Measurements from ENCODE around the gene MTF2. TPM values are rescaled to one million over a fixed set of nuclear protein-coding genes. Genes with fewer than 3 reads are reported as not detected.

Gene MTF2
- polyA plus RNA-seq, 1 experiment = 11.6 TPM

DNA sequence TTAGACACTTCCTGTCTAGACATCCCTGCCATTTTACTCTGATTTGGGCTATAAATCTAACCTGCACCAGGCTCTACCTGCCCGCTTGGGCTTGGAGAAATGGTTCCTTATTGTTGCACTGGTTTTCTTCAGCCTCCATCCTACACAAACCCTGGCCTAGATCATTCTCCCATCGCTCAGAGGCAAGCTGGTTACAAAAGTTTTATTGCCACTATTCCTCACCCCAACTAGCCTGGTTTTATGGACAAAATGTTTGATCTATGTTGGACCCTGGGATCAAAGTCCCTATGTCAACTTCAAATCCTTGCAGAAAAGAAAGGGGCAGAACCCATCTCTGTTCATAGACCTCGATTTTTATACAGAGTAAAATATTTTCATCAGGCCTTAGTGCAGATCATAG is 31.5 kb upstream of the MTF2 start:
- TF ChIP-seq, protein P1, sequence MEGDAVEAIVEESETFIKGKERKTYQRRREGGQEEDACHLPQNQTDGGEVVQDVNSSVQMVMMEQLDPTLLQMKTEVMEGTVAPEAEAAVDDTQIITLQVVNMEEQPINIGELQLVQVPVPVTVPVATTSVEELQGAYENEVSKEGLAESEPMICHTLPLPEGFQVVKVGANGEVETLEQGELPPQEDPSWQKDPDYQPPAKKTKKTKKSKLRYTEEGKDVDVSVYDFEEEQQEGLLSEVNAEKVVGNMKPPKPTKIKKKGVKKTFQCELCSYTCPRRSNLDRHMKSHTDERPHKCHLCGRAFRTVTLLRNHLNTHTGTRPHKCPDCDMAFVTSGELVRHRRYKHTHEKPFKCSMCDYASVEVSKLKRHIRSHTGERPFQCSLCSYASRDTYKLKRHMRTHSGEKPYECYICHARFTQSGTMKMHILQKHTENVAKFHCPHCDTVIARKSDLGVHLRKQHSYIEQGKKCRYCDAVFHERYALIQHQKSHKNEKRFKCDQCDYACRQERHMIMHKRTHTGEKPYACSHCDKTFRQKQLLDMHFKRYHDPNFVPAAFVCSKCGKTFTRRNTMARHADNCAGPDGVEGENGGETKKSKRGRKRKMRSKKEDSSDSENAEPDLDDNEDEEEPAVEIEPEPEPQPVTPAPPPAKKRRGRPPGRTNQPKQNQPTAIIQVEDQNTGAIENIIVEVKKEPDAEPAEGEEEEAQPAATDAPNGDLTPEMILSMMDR (IDR thresholded peaks at IDR 0.05; ENCODE audit: insufficient read depth, low read depth, low read length) = no peak
- H3K4me3 ChIP-seq (ENCODE audit: low read depth, low read length) = no peak overlapping the region
- no peaks in the 10 kb centered on the region for H3K36me3 ChIP-seq (ENCODE audit: control insufficient read depth, insufficient read depth, low read length)
- ChIA-PET CTCF (no interaction called here), POLR2A (no interaction called here)
- peaks cover 5% of the 10 kb centered on the region; the same call in 1 of the 2 replicates for H3K27me3 ChIP-seq (ENCODE audit: control insufficient read depth, insufficient read depth, low read length)
- DNase-seq (ENCODE audit: low read depth) = no peak

DNA sequence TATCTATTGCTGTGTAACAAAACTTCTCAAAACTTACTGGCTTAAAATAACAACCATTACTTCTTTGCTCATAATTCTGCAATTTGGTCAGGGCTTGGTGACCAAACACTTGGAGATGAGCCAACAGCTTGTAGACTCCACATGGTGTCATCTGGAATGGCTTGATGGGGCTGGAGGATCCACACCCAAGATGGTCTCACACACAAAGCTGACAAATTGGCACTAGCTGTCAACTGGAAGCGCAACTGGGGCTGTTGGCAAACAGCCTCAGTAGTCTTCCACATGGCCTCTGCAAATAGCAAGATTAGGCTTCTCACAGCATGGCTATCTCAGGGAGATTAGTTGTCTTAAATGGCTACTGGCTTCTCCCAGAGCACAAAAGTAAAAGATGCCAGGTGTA is 27.1 kb upstream of the MTF2 start:
- DNase-seq (ENCODE audit: low read depth) = no peak
- Histone ChIP-seq H3K27me3 (ENCODE audit: control insufficient read depth, insufficient read depth, low read length) (peaks cover 5% of the 10 kb centered on the region; the same call in 1 of the 2 replicates), H3K4me3 (ENCODE audit: low read depth, low read length) (no peak overlapping the region), H3K36me3 (ENCODE audit: control insufficient read depth, insufficient read depth, low read length) (no peaks in the 10 kb centered on the region)
- ChIA-PET POLR2A (no interaction called here), CTCF (no interaction called here)
- TF ChIP-seq, protein P1 (IDR thresholded peaks at IDR 0.05; ENCODE audit: insufficient read depth, low read depth, low read length) = no peak

DNA sequence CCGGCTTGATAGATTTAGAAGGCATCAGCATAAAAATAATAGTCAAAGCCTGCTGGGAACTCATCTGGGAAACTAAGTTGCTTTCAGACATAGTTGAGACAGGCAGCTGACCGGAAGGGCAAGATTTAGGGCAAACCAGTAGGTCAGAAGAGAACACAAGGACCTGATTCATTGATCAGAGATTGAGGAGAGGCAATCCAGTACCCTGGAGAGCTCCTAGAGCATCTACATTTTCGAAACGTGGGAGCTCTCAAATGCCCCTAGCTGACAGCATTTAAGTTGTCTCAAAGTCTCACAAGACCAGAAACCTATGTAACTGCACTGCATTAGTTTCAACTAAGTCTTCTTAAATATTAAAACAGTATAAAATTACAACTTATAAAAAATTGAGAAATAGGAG is 22.9 kb upstream of the MTF2 start:
- ChIA-PET CTCF (interaction anchor here (1.8 kb wide), 1 partner anchor 35 kb away, joined by 4 read pairs; no protein-coding TSS in a partner anchor), POLR2A (no interaction called here)
- TF ChIP-seq, protein P1 (IDR thresholded peaks at IDR 0.05; ENCODE audit: insufficient read depth, low read depth, low read length) = no peak
- DNase-seq (ENCODE audit: low read depth) = no peak
- H3K27me3 ChIP-seq (ENCODE audit: control insufficient read depth, insufficient read depth, low read length) = no peaks in the 10 kb centered on the region; the same call in 1 of the 2 replicates
- no peak overlapping the region for H3K4me3 ChIP-seq (ENCODE audit: low read depth, low read length)
- H3K36me3 ChIP-seq (ENCODE audit: control insufficient read depth, insufficient read depth, low read length) = no peaks in the 10 kb centered on the region

DNA sequence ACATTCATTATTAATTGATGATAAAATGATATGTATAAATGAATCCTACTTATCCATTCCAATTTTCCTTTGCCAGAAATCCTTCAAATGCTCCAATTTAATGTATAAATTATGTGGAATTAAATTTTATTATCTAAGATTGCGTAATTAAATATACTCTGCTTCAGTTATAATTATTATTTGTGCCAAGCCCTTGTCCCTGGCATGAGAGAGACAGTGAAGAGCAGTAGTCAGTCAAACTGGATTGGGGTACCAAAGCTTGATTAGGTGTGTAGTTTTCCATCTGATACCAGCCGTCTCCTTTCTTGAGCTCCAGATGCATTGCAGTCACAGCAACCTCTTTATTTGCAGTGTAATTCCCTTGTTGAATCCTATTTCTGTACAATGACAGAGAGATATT is 22.4 kb upstream of the MTF2 start:
- no peak for DNase-seq (ENCODE audit: low read depth)
- Histone ChIP-seq H3K4me3 (ENCODE audit: low read depth, low read length) (no peak overlapping the region), H3K27me3 (ENCODE audit: control insufficient read depth, insufficient read depth, low read length) (no peaks in the 10 kb centered on the region; the same call in 1 of the 2 replicates), H3K36me3 (ENCODE audit: control insufficient read depth, insufficient read depth, low read length) (no peaks in the 10 kb centered on the region)
- TF ChIP-seq, protein P1 (IDR thresholded peaks at IDR 0.05; ENCODE audit: insufficient read depth, low read depth, low read length) = no peak
- ChIA-PET CTCF (interaction anchor here (1.8 kb wide), 1 partner anchor 36 kb away, joined by 4 read pairs; no protein-coding TSS in a partner anchor), POLR2A (no interaction called here)

DNA sequence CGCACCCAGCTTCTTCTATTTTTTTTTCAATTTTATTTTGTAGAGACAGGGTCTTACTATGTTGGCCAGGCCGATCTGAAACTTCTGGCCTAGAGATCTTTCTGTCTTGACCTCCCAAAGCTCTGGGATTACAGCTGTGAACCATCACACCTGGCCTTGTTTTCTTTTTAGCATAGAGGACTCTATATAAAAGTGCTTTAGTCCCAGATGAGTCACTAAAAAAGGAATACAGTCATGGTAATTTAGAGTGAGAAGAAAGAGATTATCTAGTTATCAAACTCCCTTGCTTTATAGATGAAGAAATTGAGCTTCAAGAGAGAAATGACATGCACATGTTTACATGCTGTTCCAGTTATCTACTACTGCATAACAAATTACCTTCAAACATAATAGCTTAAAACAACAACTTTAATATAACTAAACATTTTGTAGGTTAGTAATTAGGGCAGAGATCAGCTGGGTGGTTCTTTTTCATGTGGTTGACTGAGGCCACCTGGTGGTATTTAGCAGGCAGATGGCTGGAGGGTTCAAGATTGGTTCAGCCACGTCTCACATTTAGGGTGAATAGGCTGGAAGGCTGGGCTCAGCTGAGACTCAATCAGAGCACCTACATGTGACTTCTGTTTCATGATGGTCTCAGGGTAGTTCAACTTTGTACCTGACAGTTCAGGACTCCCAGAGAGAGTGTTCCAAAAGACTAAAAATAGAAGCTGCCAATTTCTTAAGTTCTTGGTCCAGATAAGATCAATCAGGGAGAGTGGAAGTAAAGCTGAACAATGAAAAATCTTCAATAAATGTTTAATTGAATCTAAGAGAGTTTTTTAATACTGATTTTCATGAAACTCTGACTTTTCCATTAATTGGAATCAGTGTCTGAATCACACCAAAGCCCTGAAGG is 16.9 kb upstream of the MTF2 start:
- ChIA-PET POLR2A (no interaction called here), CTCF (interaction anchor here (0.5 to 2.6 kb wide), 10 partner anchors 16 to 212 kb away, joined by 3 to 14 read pairs (median 4); partner anchors contain the start of genes DIPK1A and MTF2)
- TF ChIP-seq, protein P1 (IDR thresholded peaks at IDR 0.05; ENCODE audit: insufficient read depth, low read depth, low read length) = peak; percentile 35; the same call in 1 of the 2 replicates
- peaks cover 6% of the 10 kb centered on the region for H3K27me3 ChIP-seq (ENCODE audit: control insufficient read depth, insufficient read depth, low read length)
- no peak for DNase-seq (ENCODE audit: low read depth)
- H3K36me3 ChIP-seq (ENCODE audit: control insufficient read depth, insufficient read depth, low read length) = no peaks in the 10 kb centered on the region
- no peak overlapping the region for H3K4me3 ChIP-seq (ENCODE audit: low read depth, low read length)

Data from BJ (cell line).